Glomerular visceral epithelial cell (primary cell): ENCODE data around the gene NLGN2.

Experiments
- DNase-seq: peaks from one replicate; pipeline ENCODE4 v3.0.0-alpha.2; 2016; ENCODE audit errors: extremely low spot score

NLGN2 gene

GRCh38 chr17:7392696-7393612, 14.7 kb upstream of the NLGN2 start:
- no peak for DNase-seq

DNA sequence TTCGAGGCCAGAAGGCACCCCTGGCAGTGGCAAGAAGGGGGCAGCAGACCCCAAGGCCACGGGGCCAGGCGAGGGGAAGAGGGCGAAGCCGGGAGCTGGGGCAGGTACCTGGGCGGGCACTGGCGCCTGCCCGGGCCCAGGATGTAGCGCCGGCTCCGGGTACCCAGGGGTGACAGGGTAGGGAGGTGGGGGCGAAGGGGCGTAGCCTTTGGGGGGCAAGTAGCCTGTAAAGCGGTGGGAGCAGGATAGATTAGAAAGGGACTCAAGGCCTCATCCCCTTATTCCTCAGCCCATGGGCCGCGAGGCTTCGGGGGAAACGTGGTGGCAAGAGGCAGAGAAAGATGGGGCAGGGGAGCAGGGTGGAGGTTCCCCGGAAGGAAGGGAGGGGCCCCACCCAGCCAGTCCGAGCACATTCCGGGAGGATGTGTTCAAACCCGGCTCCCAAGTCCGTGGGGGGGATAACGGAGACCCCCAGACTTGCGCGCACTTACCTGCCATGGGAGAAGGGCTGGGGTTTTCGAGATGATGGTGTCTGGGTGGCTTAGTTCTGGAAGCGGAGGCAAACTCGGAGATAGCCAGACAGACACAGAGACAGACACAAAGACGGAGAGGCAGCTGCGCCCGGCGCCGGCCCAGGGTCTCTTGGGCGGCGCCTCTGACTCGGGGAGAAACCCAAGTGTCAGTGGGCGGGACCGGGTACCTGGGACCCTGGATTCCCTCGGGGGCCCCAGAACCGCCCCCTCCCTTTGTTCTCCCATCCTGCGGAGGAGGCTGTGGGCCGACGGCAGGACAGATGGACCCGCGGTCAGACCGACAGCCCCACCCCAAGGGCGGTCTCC, 13.8 kb upstream of the NLGN2 start:
- peak; percentile 53 for DNase-seq

- DNase-seq: peak; percentile 92
Measured at GRCh38 chr17:7394452-7395191, 13.0 kb upstream of the NLGN2 start, which contains the start of gene PLSCR3. Gene PLSCR3, minus strand, starts transcription at chr17:7394525. Its CDS starts 415 bp downstream, at chr17:7394110.

DNA sequence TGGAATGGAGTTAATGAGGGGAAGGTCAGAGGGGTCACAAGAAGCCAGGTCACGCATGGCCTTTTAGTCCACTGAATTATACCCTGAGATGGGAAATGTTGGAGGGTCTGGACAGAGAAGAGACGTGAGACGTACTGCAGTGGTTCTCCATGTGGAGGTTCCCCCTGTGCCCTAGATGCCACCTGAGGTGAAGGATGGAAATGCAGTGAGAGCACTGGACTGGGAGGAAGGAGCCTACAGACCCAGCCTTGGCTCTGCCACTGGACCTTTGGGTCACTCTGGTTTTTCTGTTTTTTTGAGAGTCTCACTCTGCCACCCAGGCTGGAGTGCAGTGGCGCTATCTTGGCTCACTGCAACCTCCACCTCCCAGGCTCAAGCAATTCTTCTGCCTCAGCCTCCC, 11.5 kb upstream of the NLGN2 start:
- DNase-seq: no peak

DNA sequence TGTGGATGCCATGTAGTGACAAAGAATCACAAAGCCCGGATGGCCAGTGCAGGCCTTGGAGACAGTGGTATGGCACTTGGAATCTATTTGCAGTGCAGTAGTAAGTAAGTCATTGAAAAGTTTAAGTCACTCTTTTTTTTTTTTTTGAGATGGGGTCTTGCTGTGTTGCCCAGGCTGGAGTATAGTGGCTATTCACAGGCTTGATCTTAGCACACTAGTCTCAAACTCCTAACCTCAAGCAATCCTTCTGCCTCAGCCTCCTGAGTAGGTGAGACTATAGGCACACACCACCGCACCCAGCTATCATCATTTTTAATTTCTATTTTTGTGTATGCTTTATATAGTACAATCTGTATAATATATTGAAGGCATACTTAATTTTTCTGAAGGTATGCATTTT, 9.0 kb upstream of the NLGN2 start:
- no peak for DNase-seq

DNA sequence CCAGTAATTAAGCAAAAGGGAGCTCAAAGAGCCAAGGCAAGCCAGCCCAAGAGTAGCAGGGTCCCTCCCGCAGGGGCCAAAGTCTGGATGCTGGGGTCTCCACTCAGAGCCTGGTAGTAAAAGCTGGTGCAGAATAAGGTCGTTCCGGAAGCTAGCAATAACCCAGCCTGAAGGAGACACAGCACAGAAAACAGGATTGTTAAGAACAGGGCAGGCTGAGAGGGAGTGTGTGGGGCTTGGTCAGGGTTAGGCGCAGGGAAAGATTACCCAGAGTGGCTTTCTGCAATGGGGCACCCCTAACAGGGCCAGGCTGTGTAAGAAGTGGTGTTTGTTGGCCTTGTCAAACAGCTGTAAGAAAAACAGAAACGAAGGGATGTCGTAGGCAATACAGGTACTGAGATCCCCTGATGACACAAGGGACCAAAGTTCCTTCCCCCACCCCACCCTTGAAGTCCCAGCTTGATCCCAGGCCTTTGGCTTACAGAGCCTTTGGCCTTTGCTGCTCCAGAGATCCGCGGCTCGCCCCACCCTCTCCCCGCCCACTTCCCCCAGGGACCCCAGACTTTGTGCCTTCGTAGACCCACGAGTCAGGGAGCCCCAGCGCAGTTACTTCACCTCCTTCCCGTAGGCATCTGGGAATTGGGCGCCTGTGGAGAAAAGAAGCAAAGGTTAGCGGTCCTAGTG, 4.5 kb upstream of the NLGN2 start:
- no peak for DNase-seq

GRCh38 chr17:7403727-7403976, 4.0 kb upstream of the NLGN2 start:
- peak; percentile 77 for DNase-seq

DNA sequence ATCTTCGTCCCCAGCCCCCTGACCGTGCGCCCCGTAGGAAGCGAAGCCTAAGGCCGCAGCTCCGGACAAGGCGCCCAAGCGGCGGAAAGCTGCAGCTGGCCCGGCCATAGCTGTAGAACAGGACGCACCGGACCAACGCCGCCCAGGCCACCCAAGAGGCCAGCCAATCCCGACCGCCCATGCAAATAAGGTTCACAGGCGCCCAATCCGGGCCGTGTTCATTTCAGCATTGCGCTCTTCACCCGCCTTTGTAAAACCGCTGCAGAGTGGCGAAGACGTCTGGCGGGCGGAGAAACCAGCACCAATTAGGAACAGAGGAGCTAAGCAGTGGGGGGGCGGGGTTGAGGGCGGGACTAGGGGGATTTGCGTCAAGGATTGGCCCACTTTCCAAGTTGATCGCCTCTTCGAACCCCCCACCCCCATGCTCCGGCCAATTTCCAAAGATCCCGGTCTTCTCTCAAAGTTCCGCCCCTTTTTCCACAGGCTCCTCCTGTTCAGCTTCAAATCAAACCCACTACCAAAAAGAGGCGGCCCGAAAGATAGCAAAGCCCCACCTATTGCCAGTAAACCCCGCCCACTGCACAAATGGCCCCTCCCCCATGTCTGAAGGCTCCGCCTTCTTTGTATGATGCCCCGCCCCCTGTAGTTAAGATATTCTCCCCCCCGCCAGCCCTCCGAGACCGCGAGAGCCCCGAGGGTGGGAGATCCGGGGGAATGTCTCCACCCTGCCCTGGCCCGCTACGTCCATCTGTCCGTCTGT, 3.5 kb upstream of the NLGN2 start, which contains the start of gene TMEM256:
Gene TMEM256, minus strand, starts transcription at position 121 of the 760 bp plus-strand sequence. Its CDS starts 13 bp downstream, at position 108.
- peak; percentile 100 for DNase-seq

DNA sequence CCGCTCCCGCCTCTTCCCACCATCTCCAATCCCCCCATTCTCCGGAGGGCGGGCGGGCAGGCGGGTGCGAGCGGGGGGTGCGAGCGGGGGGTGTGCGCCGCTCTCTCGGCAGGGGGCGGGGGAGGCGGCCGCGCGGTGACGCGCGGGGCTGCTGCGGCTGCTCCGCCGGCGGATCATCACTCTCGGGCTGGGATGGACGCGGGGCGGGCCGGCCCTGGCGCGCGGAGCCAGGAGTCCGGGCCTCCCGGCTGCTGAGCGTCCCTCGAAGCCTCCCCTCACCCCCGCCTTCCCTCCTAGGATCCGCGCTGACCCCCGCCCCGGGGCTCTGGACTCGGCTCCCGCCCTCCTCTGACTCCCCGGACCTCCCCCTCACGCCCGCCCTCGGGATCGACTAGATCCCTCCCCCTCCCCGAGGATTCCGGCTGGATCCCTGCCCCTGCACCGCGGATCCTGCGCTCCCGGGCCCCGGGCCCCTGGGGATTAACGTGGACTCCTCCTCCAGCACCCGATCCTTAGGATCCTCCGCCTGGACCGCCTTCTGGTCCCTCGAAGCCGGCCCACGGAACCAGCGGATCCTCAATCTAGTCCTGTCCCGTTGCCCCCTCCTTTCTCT, 2.8 kb upstream of the NLGN2 start:
- DNase-seq: no peak

- DNase-seq: no peak
Measured at GRCh38 chr17:7405350-7406234, 2.1 kb upstream of the NLGN2 start.

DNA sequence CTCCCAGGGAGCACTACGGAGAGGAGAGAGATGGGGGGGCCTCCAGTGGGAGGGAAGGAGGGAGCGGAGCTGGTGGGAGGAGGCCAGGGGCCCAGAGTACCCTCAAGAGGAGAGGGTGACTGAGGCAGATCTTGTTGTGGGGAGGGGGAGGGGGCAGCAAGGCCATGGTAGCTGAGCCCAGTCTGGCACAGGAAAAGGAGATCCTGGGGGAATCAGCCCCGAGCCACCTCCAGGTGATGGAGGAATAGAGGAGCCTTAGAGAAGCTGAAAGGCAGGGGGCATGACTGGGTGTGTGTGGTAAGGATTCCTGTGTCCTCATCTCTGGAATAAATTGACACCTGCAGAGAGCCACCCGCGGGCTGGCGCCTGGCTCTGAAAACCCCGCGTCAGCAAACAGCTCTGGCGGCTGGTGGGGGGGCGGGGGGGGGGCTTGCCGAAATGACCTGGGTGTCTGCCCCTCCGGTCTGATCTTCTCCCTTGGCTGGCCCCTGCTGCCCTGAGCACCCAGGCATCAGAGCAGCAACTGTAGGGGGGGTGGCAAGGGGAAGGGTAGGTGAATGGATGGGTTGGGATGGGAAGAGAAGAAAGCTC, 1.3 kb upstream of the NLGN2 start:
- DNase-seq: no peak

- no peak for DNase-seq
Measured at GRCh38 chr17:7407082-7407481, 563 bp upstream of the NLGN2 start.

DNA sequence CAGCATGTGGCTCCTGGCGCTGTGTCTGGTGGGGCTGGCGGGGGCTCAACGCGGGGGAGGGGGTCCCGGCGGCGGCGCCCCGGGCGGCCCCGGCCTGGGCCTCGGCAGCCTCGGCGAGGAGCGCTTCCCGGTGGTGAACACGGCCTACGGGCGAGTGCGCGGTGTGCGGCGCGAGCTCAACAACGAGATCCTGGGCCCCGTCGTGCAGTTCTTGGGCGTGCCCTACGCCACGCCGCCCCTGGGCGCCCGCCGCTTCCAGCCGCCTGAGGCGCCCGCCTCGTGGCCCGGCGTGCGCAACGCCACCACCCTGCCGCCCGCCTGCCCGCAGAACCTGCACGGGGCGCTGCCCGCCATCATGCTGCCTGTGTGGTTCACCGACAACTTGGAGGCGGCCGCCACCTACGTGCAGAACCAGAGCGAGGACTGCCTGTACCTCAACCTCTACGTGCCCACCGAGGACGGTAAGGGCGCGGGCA, 645 bp downstream of the NLGN2 start:
- no peak for DNase-seq

GRCh38 chr17:7408863-7409262, 1.2 kb downstream of the NLGN2 start:
- no peak for DNase-seq

DNA sequence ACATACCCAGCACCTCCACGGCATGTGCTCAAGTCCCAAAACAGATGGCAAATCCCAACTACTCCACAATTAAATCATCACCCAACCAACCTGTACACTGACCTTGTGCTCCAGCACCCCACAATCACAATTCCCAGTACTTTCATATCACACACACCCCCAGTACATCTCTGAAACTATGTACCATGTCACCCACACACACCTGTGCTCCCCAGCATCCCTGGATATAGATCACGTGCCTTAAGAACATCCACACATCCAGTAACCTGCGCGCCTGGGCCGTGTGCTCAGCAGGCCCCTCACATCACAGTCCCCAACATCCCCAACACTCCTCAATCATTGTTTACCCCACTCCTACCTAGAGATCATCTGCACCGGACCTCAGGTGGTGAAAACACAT, 2.1 kb downstream of the NLGN2 start:
- DNase-seq: no peak

DNA sequence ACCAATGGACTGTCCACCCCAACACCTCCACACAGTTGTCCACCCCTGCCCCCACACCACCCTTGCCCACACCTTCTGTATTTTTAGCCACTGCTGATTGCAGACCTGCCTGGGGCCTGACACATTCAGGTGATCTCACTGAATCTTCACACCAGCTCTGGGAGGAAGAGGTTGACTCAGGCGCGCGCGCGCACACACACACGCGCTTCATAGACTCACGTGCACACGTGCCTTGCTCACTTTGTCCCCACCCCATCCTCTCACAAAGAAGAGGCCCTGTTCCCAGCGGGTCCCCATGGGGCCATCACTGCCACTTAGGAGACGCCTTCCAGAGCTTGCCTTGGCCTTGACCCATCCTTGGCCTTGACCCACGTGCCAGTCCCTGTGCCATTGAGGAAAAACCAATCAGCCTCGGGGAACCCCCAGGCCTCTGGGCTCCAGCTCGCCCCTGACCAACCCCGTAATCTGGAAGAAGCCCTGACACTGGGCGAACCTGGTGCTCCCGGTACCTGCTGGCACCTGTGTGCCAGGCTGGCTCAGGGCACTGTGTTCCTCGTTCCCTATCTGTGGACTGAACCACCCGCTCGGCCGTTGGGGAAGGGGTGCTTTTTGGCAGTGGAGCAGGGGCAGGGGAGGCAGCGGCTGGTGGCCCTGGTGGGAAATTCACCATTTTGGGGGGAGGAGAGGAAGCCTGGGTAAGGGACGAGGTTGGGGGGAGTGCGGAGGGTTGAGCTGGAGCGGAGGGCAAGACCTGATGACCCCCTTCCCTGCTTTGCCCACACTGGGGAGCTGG, 3.2 kb downstream of the NLGN2 start:
- DNase-seq: no peak

DNA sequence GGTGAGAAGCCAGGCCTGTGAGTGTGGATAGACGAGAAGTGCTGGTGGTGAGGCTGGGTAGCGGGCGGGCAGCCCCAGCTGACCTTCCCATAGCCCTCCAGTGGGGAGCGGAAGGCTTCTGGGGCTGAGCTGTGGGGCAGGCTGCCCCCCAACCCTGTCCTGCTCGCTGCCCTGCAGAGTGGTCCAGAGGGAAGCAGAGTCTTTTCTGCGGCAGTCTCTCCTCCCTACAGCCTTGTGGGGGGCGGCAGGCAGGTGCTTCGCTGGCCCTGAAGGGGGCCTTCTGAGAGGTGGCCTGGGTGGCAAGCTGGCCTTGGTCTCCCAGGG, 3.7 kb downstream of the NLGN2 start:
- no peak for DNase-seq

DNA sequence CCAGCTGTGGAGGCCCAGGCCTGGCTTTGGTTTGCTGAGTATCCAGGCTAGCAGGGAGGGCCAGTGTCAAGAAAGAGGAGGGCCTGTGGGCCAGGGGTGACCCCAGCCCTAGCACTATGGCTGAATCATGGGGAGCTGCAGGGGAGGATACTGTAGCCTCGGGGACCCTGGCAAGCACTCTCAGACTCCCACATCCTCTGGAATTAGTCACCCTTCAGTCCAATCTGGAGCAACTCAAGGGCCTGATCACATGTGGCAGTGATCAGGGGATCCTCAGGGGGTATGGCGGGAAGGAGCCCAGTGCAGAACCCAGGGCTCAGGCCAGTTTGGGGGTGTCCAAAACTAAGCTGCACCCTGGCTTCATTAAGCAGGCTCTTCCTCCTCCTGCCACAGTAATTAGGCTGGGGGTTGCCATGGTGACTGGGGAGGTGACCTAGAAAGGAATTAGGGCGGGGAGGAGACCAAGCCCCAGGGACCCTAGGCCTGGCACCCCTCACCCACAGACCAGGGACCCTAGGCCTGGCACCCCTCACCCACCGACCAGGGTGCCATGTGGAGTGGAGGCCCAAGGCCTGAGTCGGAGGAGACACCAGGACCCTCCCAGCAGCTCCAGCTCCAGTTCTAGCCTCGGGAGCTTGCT, 5.8 kb downstream of the NLGN2 start:
- no peak for DNase-seq
